Measurements from ENCODE around the gene GTF2E1. TPM values are rescaled to one million over a fixed set of nuclear protein-coding genes. Genes with fewer than 3 reads are reported as not detected.

The GTF2E1 gene
- polyA plus RNA-seq, 2 of the 4 experiments (the other 2 are of a cell fraction) = 18.6 to 26.8 TPM

GRCh38 chr3:120743556-120744195 lies 1.1 kb downstream of the GTF2E1 start:
- WGBS (ENCODE audit: missing lambda C conversion rate) = 54% methylated on average over 6 of the region's 6 CpGs
- H3K4me2 ChIP-seq = peak overlapping the region; percentile 91
- DNase-seq (ENCODE audit: low read depth in 1 of 2, low spot score in 1 of 2) (no peak), FAIRE-seq (no peak), ATAC-seq (no peak)
- peak overlapping the region; percentile 91 to 93 for H3K27ac ChIP-seq
- POLR2A ChIA-PET = no interaction called here
- H3K4me3 ChIP-seq = peak overlapping the region; percentile 95
- H3K9me3 ChIP-seq = no peaks in the 10 kb centered on the region
- H3K4me1 ChIP-seq = peaks cover 10% of the 10 kb centered on the region
- CTCF ChIA-PET = interaction anchor here (1.5 to 2.2 kb wide), 3 partner anchors 13 to 121 kb away, joined by 4 to 7 read pairs (median 5); no protein-coding TSS in a partner anchor
- TF ChIP-seq ZC3H11A (IDR thresholded peaks at IDR 0.05) (no peak), MAX (IDR thresholded peaks at IDR 0.05) (0 out of 2 replicates have a peak, but pooled peaks have one; percentile 21)

- DNase-seq (ENCODE audit: low read depth in 1 of 2, low spot score in 1 of 2) (no peak), FAIRE-seq (no peak), ATAC-seq (no peak)
- H3K4me1 ChIP-seq = peaks cover 15% of the 10 kb centered on the region
- POLR2A ChIA-PET = no interaction called here
- no peak overlapping the region for H3K4me2 ChIP-seq
- no peaks in the 10 kb centered on the region for H3K9me3 ChIP-seq
- H3K4me3 ChIP-seq = no peak overlapping the region
- no peak for TF ChIP-seq SREBF2 (IDR thresholded peaks at IDR 0.05)
- TF ChIP-seq CBX2 (IDR thresholded peaks at IDR 0.05; ENCODE audit: borderline replicate concordance, low read depth) = no peak
- no peak for TF ChIP-seq ZSCAN20 (CRISPR knock-in tag; IDR thresholded peaks at IDR 0.05)
- no peak for TF ChIP-seq USF2 (IDR thresholded peaks at IDR 0.05)
- no peak for TF ChIP-seq ZNF302 (CRISPR knock-in tag; IDR thresholded peaks at IDR 0.05)
- no peak for TF ChIP-seq HOXA7 (CRISPR knock-in tag; IDR thresholded peaks at IDR 0.05)
- TF ChIP-seq BCL3 (IDR thresholded peaks at IDR 0.05) = no peak
- no peak overlapping the region for H3K27ac ChIP-seq
- WGBS (ENCODE audit: missing lambda C conversion rate) = 74% methylated on average over 3 of the region's 3 CpGs
- CTCF ChIA-PET = interaction anchor here (2.2 kb wide), 1 partner anchor 50 kb away, joined by 7 read pairs; no protein-coding TSS in a partner anchor
Measured at GRCh38 chr3:120745466-120745865, 2.9 kb downstream of the GTF2E1 start.

- Histone ChIP-seq H3K27ac (no peak overlapping the region), H3K4me2 (no peak overlapping the region), H3K9me3 (no peaks in the 10 kb centered on the region), H3K4me3 (no peak overlapping the region), H3K4me1 (peaks cover 16% of the 10 kb centered on the region; the same call in 2 of the 3 replicates)
- ChIA-PET POLR2A (interaction anchor here (0.7 kb wide), 1 partner anchor 31 kb away, joined by 3 read pairs; no protein-coding TSS in a partner anchor), CTCF (no interaction called here)
- DNase-seq (ENCODE audit: low read depth in 1 of 2, low spot score in 1 of 2) (no peak), FAIRE-seq (no peak), ATAC-seq (no peak)
- TF ChIP-seq MYC (IDR thresholded peaks at IDR 0.05; ENCODE audit: borderline replicate concordance, low read length) (no peak), FOSL2 (IDR thresholded peaks at IDR 0.05) (no peak), FOSL2 (CRISPR knock-in tag; IDR thresholded peaks at IDR 0.05) (0 out of 2 replicates have a peak, but pooled peaks have one; percentile 10), ELK1 (IDR thresholded peaks at IDR 0.05; ENCODE audit: low read depth, low read length) (no peak), CBX2 (IDR thresholded peaks at IDR 0.05; ENCODE audit: borderline replicate concordance, low read depth) (no peak), TP53 (CRISPR knock-in tag; IDR thresholded peaks at IDR 0.05) (no peak), ATOH8 (CRISPR knock-in tag; IDR thresholded peaks at IDR 0.05; ENCODE audit: low read depth) (no peak), HOXB13 (CRISPR knock-in tag; IDR thresholded peaks at IDR 0.05; ENCODE audit: low read depth) (no peak), ZFP36 (IDR thresholded peaks at IDR 0.05; ENCODE audit: borderline replicate concordance, partially characterized antibody) (no peak), SMC3 (IDR thresholded peaks at IDR 0.05) (no peak)
- WGBS (ENCODE audit: missing lambda C conversion rate) = 78% methylated on average over 1 of the region's 1 CpG
Measured at GRCh38 chr3:120749843-120750242, 7.3 kb downstream of the GTF2E1 start.

All from A549 (cell line).